ENCODE results near the gene GPR42.
"Not testable (repeated sequence)": the region's sequence is repeated elsewhere in the genome, so short reads cannot be mapped to it uniquely, and the experiment has no call there.

The GPR42 gene

GRCh38 chr19:35354898-35355297 lies 16.0 kb upstream of the GPR42 start:
- no peak for TF ChIP-seq CTCF (IDR thresholded peaks at IDR 0.05; ENCODE audit: low read depth, low read length)
- no peak overlapping the region for H3K4me3 ChIP-seq (ENCODE audit: low read depth, low read length)
- in situ Hi-C loops (cut with HindIII; ENCODE audit: low sequenced_read_pairs) = no loop called here
- DNase-seq (ENCODE audit: low read depth, low spot score) = no peak

DNA sequence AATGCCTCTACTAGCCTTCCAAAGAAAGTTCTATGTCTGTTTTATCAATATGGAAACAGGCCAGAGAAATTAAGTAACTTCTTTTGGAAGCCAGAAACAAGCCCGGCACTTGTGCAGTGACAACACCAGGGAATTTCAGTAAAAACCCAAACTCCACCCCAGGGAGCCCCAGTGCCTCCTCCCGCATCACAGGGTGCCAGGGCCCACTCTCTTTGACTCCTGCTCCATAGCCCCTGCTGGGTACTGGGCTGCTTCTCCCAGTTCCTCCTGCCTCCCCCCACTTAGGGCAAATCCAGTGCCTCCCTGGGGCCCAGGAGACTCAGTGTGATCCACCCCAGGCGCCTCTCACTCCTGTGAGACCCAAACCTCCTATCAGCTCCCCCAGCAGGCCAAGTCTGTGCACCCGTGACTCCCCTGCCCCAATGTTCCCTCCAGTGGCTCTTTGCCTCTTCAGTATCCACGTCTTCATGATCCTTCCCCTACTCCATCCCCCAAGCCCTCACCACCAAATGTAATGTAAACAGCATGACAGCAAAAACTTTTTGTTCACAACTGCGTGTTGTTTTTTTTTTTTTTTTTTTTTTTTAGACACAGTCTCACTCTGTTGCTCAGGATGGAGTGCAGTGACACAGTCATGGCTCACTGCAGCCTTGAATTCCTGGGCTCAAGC lies 14.9 kb upstream of the GPR42 start:
- TF ChIP-seq CTCF (IDR thresholded peaks at IDR 0.05; ENCODE audit: low read depth, low read length) = no peak
- no peak overlapping the region for H3K4me3 ChIP-seq (ENCODE audit: low read depth, low read length)
- DNase-seq (ENCODE audit: low read depth, low spot score) = no peak
- in situ Hi-C loops (cut with HindIII; ENCODE audit: low sequenced_read_pairs) = no loop called here

- in situ Hi-C loops (cut with HindIII; ENCODE audit: low sequenced_read_pairs) = no loop called here
- TF ChIP-seq CTCF (IDR thresholded peaks at IDR 0.05; ENCODE audit: low read depth, low read length) = no peak
- no peak within 1 kb of the TSS for H3K4me3 ChIP-seq (ENCODE audit: low read depth, low read length)
- no peak for DNase-seq (ENCODE audit: low read depth, low spot score)
Measured at GRCh38 chr19:35357867-35358573, 12.8 kb upstream of the GPR42 start, which contains the start of gene FFAR3. Gene FFAR3, plus strand, starts transcription at chr19:35358460. Its CDS starts 431 bp downstream, at chr19:35358891.

GRCh38 chr19:35358834-35359233 lies 12.0 kb upstream of the GPR42 start:
- in situ Hi-C loops (cut with HindIII; ENCODE audit: low sequenced_read_pairs); DNase-seq (ENCODE audit: low read depth, low spot score); H3K4me3 ChIP-seq (ENCODE audit: low read depth, low read length): not testable (repeated sequence)

- DNase-seq (ENCODE audit: low read depth, low spot score); H3K4me3 ChIP-seq (ENCODE audit: low read depth, low read length); in situ Hi-C loops (cut with HindIII; ENCODE audit: low sequenced_read_pairs): not testable (repeated sequence)
Measured at GRCh38 chr19:35359395-35359794, 11.5 kb upstream of the GPR42 start.

DNA sequence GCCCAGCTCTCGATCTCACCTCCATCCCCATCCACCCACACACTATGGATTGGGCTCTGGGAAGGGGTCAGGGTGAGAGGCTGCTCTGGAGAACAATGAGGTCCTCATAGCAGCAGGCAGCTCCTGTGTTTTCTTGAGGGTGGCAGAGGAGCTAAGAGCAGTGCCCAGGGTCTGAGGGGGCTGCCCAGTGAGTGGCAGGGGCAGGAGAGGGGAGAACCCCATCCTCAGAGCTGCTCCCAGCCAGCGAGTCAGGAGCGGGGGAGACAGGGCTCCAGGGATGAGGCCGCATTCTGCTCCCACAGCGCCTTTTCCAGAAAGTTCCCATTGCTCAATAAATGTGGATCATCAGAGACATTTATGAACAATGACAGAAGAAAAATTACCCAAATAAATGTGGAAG lies 10.8 kb upstream of the GPR42 start:
- in situ Hi-C loops (cut with HindIII; ENCODE audit: low sequenced_read_pairs) = not testable (repeated sequence)

GRCh38 chr19:35360880-35361420 lies 9.9 kb upstream of the GPR42 start:
- no peak for DNase-seq (ENCODE audit: low read depth, low spot score)
- TF ChIP-seq CTCF (IDR thresholded peaks at IDR 0.05; ENCODE audit: low read depth, low read length) = no peak
- no peak overlapping the region for H3K4me3 ChIP-seq (ENCODE audit: low read depth, low read length)
- in situ Hi-C loops (cut with HindIII; ENCODE audit: low sequenced_read_pairs) = no loop called here

More for the DNA sequence above, 10.8 kb upstream of the GPR42 start:
- not testable (repeated sequence) for H3K4me3 ChIP-seq (ENCODE audit: low read depth, low read length); DNase-seq (ENCODE audit: low read depth, low spot score)

GRCh38 chr19:35362261-35363000 lies 8.4 kb upstream of the GPR42 start:
- in situ Hi-C loops (cut with HindIII; ENCODE audit: low sequenced_read_pairs) = no loop called here
- no peak overlapping the region for H3K4me3 ChIP-seq (ENCODE audit: low read depth, low read length)
- TF ChIP-seq CTCF (IDR thresholded peaks at IDR 0.05; ENCODE audit: low read depth, low read length) = no peak
- no peak for DNase-seq (ENCODE audit: low read depth, low spot score)

Measured in astrocyte of the spinal cord (primary cell).